HUES64 (cell line): Measurements from ENCODE around the gene ALDH18A1.
"Not testable (repeated sequence)": the region's sequence is repeated elsewhere in the genome, so short reads cannot be mapped to it uniquely, and the experiment has no call there.

Experiments
- H3K27ac ChIP-seq: 2 replicates; pipeline ENCODE4 v1.7.0; 2013; ENCODE audit warnings: low read depth, low read length, inconsistent platforms
- H3K27me3 ChIP-seq: 2 replicates; pipeline ENCODE4 v1.6.1; 2013; ENCODE audit warnings: mild to moderate bottlenecking, low read length; ENCODE audit not compliant: insufficient read depth
- H3K36me3 ChIP-seq: 2 replicates; pipeline ENCODE4 v1.6.1; 2013; ENCODE audit warnings: mild to moderate bottlenecking, low read length; ENCODE audit not compliant: insufficient read depth
- H3K4me1 ChIP-seq: 2 replicates; pipeline ENCODE4 v1.6.1; 2013; ENCODE audit warnings: mild to moderate bottlenecking, low read length, moderate library complexity; ENCODE audit not compliant: insufficient read depth
- H3K4me3 ChIP-seq: 2 replicates; pipeline ENCODE4 v1.5.1; 2013; ENCODE audit warnings: mild to moderate bottlenecking, low read length, moderate library complexity
- H3K9ac ChIP-seq: 2 replicates; pipeline ENCODE4 v1.6.1; 2013; ENCODE audit warnings: mild to moderate bottlenecking, low read depth, low read length
- H3K9me3 ChIP-seq: 2 replicates; pipeline ENCODE4 v1.6.1; 2013; ENCODE audit warnings: low read depth, low read length; ENCODE audit not compliant: insufficient read depth
- WGBS: fragments of 150-250, 120-280 bp; methylation state at CpG from one replicate; pipeline ENCODE4 v1.1.7; 2013; ENCODE audit warnings: missing lambda C conversion rate; 5-methylcytosine and 5-hydroxymethylcytosine counted together

Gene ALDH18A1

DNA sequence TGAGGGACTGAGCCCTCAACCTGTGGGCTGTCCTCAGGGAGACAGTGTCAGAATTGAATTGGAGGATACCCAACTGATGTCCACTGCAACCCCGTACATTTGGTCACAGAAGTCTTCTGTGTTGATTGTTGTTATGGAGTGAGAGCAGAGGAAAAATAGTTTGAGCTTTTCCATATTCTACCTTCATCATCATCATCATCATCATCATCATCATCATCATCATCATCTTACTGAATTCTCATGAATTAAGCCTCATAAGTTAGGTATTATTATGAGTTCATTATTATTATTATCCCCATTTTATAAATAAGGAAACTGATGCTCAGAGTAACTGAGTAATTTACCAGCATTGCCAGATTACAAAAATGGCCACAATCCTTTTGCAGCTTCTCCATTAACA, 8.4 kb downstream of the ALDH18A1 start:
- peaks cover 4% of the 10 kb centered on the region; the same call in 1 of the 2 replicates for H3K9me3 ChIP-seq
- no peak overlapping the region for H3K4me3 ChIP-seq
- H3K27ac ChIP-seq, result no peak overlapping the region
- 100% methylated on average over 1 of the region's 1 CpG for WGBS
- peaks cover 88% of the 10 kb centered on the region for H3K36me3 ChIP-seq
- no peaks in the 10 kb centered on the region for H3K27me3 ChIP-seq
- no peak overlapping the region for H3K9ac ChIP-seq
- H3K4me1 ChIP-seq, result peaks cover 8% of the 10 kb centered on the region

- Histone ChIP-seq H3K4me3 (no peak overlapping the region), H3K9ac (no peak overlapping the region), H3K27ac (no peak overlapping the region), H3K9me3 (no peaks in the 10 kb centered on the region), H3K4me1 (peaks cover 8% of the 10 kb centered on the region), H3K36me3 (peaks cover 88% of the 10 kb centered on the region), H3K27me3 (no peaks in the 10 kb centered on the region)
- WGBS, result 85% methylated on average over 1 of the region's 1 CpG
Measured at GRCh38 chr10:95646160-95646559, 10.4 kb downstream of the ALDH18A1 start.

GRCh38 chr10:95644901-95645300, 11.6 kb downstream of the ALDH18A1 start:
- no peaks in the 10 kb centered on the region for H3K9me3 ChIP-seq
- no peak overlapping the region for H3K4me3 ChIP-seq
- H3K27ac ChIP-seq, result no peak overlapping the region
- WGBS, result 67% methylated on average over 1 of the region's 1 CpG
- H3K4me1 ChIP-seq, result 0 out of 2 replicates have a peak, but pooled peaks cover under 1% of the 10 kb centered on the region
- H3K27me3 ChIP-seq, result no peaks in the 10 kb centered on the region
- H3K36me3 ChIP-seq, result peaks cover 88% of the 10 kb centered on the region
- H3K9ac ChIP-seq, result 0 out of 2 replicates have a peak overlapping the region, but pooled peaks have one; percentile 19

- no peak overlapping the region for H3K4me3 ChIP-seq
Measured at GRCh38 chr10:95640891-95641315, 15.6 kb downstream of the ALDH18A1 start.

GRCh38 chr10:95637911-95638310, 18.6 kb downstream of the ALDH18A1 start:
- no peaks in the 10 kb centered on the region for H3K27me3 ChIP-seq
- H3K4me1 ChIP-seq, result no peaks in the 10 kb centered on the region
- WGBS, result 98% methylated on average over 4 of the region's 4 CpGs
- H3K27ac ChIP-seq, result no peak overlapping the region
- H3K36me3 ChIP-seq, result peaks cover 98% of the 10 kb centered on the region
- H3K9ac ChIP-seq, result no peak overlapping the region
- no peaks in the 10 kb centered on the region for H3K9me3 ChIP-seq
- no peak overlapping the region for H3K4me3 ChIP-seq

More at GRCh38 chr10:95640891-95641315, 15.6 kb downstream of the ALDH18A1 start:
- Histone ChIP-seq H3K27me3 (no peaks in the 10 kb centered on the region), H3K4me1 (no peaks in the 10 kb centered on the region), H3K27ac (no peak overlapping the region), H3K9me3 (no peaks in the 10 kb centered on the region), H3K36me3 (peaks cover 92% of the 10 kb centered on the region), H3K9ac (no peak overlapping the region)
- 95% methylated on average over 1 of the region's 1 CpG for WGBS

- H3K36me3 ChIP-seq, result peaks cover 98% of the 10 kb centered on the region
- H3K4me3 ChIP-seq, result no peak overlapping the region
- H3K9me3 ChIP-seq, result no peaks in the 10 kb centered on the region
- H3K9ac ChIP-seq, result no peak overlapping the region
- H3K27me3 ChIP-seq, result no peaks in the 10 kb centered on the region
- whole genome bisulfite sequencing, result 96% methylated on average over 10 of the region's 10 CpGs
- H3K4me1 ChIP-seq, result no peaks in the 10 kb centered on the region
- no peak overlapping the region for H3K27ac ChIP-seq
Measured at GRCh38 chr10:95637140-95637539, 19.4 kb downstream of the ALDH18A1 start.

DNA sequence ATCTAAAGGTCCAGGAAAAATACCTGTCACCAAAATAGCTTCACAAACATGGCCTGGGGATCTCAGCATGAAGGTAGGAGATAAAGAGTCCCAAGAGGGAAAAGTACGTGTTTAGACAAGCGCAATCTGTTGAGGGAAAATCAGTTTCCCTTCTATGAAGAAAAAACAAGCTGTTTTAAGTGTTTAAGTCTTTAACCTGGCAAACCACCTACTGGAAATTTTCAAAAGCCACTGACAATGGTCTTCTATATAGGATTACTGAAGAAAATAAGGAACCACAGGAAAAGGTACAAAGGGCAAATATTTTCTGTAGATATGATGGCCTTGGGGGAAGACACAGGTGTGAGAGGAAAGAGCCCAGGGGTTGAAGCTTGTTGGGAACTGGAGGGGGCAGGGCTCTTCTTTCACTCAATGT, 21.2 kb downstream of the ALDH18A1 start:
- no peaks in the 10 kb centered on the region for H3K4me1 ChIP-seq
- H3K4me3 ChIP-seq, result no peak overlapping the region
- H3K27me3 ChIP-seq, result no peaks in the 10 kb centered on the region
- no peaks in the 10 kb centered on the region for H3K9me3 ChIP-seq
- peaks cover 97% of the 10 kb centered on the region for H3K36me3 ChIP-seq
- H3K27ac ChIP-seq, result no peak overlapping the region
- WGBS, result 87% methylated on average over 2 of the region's 2 CpGs
- H3K9ac ChIP-seq, result no peak overlapping the region

DNA sequence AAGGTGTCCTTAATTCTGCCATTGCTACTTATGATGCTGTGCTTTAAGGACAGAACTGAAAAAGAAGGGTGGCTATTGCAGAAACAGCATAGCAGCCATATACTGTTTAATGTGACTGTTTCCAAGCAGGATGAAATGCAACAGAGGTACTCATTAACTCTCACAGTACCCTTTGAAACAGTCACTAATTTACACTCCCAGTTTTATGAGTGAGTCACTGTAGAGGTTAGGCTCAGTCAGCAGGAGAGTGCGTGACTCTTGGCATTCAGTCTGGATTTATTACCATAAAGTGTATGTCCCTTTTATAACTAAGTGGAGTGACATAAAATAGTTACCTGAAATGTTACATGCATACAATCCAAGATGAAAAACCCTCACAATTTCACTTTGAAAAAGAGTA, 27.7 kb downstream of the ALDH18A1 start:
- Histone ChIP-seq H3K9ac (no peak overlapping the region), H3K9me3 (no peaks in the 10 kb centered on the region), H3K36me3 (peaks cover 97% of the 10 kb centered on the region), H3K4me3 (no peak overlapping the region), H3K27ac (no peak overlapping the region), H3K27me3 (no peaks in the 10 kb centered on the region), H3K4me1 (no peaks in the 10 kb centered on the region)
- WGBS, result 92% methylated on average over 1 of the region's 1 CpG

DNA sequence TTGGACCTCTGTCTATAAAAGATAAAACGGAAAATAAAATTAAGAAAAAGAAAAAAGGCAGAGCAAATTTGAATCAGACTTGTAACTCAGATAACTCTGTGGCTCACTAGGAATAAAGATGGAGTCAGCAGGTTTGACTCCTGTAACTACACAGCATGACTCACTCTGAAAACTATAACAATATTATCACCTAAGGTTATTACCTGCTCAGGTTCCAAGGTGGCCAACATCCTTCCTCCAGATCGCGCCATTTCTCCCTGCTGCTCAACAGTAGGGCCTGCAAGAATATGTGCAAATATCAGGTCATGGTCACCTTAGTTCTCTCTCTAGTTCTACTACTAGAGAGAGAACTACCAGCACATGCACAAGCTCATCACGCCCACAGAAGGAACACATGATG, 30.0 kb downstream of the ALDH18A1 start:
- no peaks in the 10 kb centered on the region for H3K27me3 ChIP-seq
- H3K36me3 ChIP-seq, result peaks cover 93% of the 10 kb centered on the region
- no peak overlapping the region for H3K9ac ChIP-seq
- no peak overlapping the region for H3K4me3 ChIP-seq
- no peaks in the 10 kb centered on the region for H3K9me3 ChIP-seq
- no peak overlapping the region for H3K27ac ChIP-seq
- no peaks in the 10 kb centered on the region for H3K4me1 ChIP-seq
- 95% methylated on average over 4 of the region's 4 CpGs for WGBS

DNA sequence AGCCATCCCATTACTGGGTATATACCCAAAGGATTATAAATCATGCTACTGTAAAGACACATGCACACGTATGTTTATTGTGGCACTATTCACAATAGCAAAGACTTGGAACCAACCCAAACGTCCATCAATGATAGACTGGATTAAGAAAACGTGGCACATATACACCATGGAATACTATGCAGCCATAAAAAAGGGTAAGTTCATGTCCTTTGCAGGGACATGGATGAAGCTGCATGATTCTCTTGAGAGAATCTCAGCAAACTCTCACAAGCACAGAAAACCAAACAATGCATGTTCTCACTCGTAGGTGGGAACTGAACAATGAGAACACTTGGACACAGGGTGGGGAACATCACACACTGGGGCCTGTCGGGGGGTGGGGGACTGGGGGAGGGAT, 36.1 kb downstream of the ALDH18A1 start:
- H3K27me3 ChIP-seq, H3K4me3 ChIP-seq, H3K4me1 ChIP-seq, H3K27ac ChIP-seq, H3K9ac ChIP-seq, H3K9me3 ChIP-seq: not testable (repeated sequence)
- peaks cover 82% of the 10 kb centered on the region for H3K36me3 ChIP-seq
- WGBS, result 93% methylated on average over 4 of the region's 5 CpGs

GRCh38 chr10:95618101-95618500, 38.4 kb downstream of the ALDH18A1 start:
- no peaks in the 10 kb centered on the region for H3K9me3 ChIP-seq
- H3K36me3 ChIP-seq, result peaks cover 84% of the 10 kb centered on the region
- H3K27ac ChIP-seq, result no peak overlapping the region
- H3K4me3 ChIP-seq, result no peak overlapping the region
- WGBS, result 98% methylated on average over 4 of the region's 4 CpGs
- H3K4me1 ChIP-seq, result no peaks in the 10 kb centered on the region
- H3K27me3 ChIP-seq, result no peaks in the 10 kb centered on the region
- H3K9ac ChIP-seq, result no peak overlapping the region

- no peaks in the 10 kb centered on the region for H3K27me3 ChIP-seq
- no peaks in the 10 kb centered on the region for H3K4me1 ChIP-seq
- no peaks in the 10 kb centered on the region for H3K9me3 ChIP-seq
- H3K36me3 ChIP-seq, result peaks cover 87% of the 10 kb centered on the region
- H3K9ac ChIP-seq, result no peak overlapping the region
- H3K27ac ChIP-seq, result no peak overlapping the region
- no peak overlapping the region for H3K4me3 ChIP-seq
- 97% methylated on average over 4 of the region's 4 CpGs for WGBS
Measured at GRCh38 chr10:95616446-95616845, 40.1 kb downstream of the ALDH18A1 start.
